OCI-LY1 (cell line): ENCODE data around the gene XKR8.

Source experiments
- EZH2 ChIP-seq: fragments of 200-600 bp; sonication (generic), shearing (Covaris generic); IDR thresholded peaks from 2 replicates; pipeline ENCODE4 v1.8.0; 2017; ENCODE audit warnings: borderline replicate concordance, mixed run types, mild to moderate bottlenecking, antibody characterized with exemption, low read length, moderate library complexity, mixed read lengths
- TF ChIP-seq, protein P1 (sequence below): fragments of 200-600 bp; sonication (generic), shearing (Covaris generic); IDR thresholded peaks from 2 replicates; pipeline ENCODE4 v1.5.1; 2017; ENCODE audit warnings: mild to moderate bottlenecking, antibody characterized with exemption, low read length, moderate library complexity, mixed read lengths

- no peak for TF ChIP-seq EZH2
- TF ChIP-seq, protein P1, sequence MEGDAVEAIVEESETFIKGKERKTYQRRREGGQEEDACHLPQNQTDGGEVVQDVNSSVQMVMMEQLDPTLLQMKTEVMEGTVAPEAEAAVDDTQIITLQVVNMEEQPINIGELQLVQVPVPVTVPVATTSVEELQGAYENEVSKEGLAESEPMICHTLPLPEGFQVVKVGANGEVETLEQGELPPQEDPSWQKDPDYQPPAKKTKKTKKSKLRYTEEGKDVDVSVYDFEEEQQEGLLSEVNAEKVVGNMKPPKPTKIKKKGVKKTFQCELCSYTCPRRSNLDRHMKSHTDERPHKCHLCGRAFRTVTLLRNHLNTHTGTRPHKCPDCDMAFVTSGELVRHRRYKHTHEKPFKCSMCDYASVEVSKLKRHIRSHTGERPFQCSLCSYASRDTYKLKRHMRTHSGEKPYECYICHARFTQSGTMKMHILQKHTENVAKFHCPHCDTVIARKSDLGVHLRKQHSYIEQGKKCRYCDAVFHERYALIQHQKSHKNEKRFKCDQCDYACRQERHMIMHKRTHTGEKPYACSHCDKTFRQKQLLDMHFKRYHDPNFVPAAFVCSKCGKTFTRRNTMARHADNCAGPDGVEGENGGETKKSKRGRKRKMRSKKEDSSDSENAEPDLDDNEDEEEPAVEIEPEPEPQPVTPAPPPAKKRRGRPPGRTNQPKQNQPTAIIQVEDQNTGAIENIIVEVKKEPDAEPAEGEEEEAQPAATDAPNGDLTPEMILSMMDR = no peak
Measured at GRCh38 chr1:27922272-27922671, 37.5 kb upstream of the XKR8 start.
